ENCODE results near the gene POLR2A. TPM values are rescaled to one million over a fixed set of nuclear protein-coding genes. Genes with fewer than 3 reads are reported as not detected.

POLR2A gene
- total and polyA plus RNA-seq, 10 of the 15 experiments (the other 5 are each of a cell fraction or from before 2014, with no cell fraction given) = 1.7 to 121 (median 33.4) TPM

- peak; percentile 100 for TF ChIP-seq CBFB (IDR thresholded peaks at IDR 0.05; ENCODE audit: low read depth)
- TF ChIP-seq CUX1 (IDR thresholded peaks at IDR 0.05; ENCODE audit: insufficient replicate concordance, low read depth, low read length) = no peak
- peak; percentile 46; the same call in 1 of the 2 replicates for TF ChIP-seq NR2F1 (conservative IDR thresholded peaks at IDR 0.05)
- TF ChIP-seq NBN (IDR thresholded peaks at IDR 0.05) = peak; percentile 99
- no peak for TF ChIP-seq GABPA (IDR thresholded peaks at IDR 0.05; ENCODE audit: low read depth)
- TF ChIP-seq ZNF622 (IDR thresholded peaks at IDR 0.05) = no peak
- TF ChIP-seq MTA3 (IDR thresholded peaks at IDR 0.05; ENCODE audit: borderline replicate concordance, low read length) = peak; percentile 92; the same call in 1 of the 2 replicates
- TF ChIP-seq TARDBP (IDR thresholded peaks at IDR 0.05; ENCODE audit: borderline replicate concordance) = peak; percentile 74; the same call in 1 of the 2 replicates
- TF ChIP-seq HDGF (IDR thresholded peaks at IDR 0.05) = peak; percentile 86; the same call in 1 of the 2 replicates
- TF ChIP-seq SREBF1 (IDR thresholded peaks at IDR 0.05; ENCODE audit: low read length) = peak; percentile 97
- no peak for TF ChIP-seq HDAC6 (IDR thresholded peaks at IDR 0.05; ENCODE audit: unreplicated experiment)
- peak; percentile 76 for TF ChIP-seq RUNX3 (IDR thresholded peaks at IDR 0.05; ENCODE audit: low read length)
- TF ChIP-seq, protein P1, sequence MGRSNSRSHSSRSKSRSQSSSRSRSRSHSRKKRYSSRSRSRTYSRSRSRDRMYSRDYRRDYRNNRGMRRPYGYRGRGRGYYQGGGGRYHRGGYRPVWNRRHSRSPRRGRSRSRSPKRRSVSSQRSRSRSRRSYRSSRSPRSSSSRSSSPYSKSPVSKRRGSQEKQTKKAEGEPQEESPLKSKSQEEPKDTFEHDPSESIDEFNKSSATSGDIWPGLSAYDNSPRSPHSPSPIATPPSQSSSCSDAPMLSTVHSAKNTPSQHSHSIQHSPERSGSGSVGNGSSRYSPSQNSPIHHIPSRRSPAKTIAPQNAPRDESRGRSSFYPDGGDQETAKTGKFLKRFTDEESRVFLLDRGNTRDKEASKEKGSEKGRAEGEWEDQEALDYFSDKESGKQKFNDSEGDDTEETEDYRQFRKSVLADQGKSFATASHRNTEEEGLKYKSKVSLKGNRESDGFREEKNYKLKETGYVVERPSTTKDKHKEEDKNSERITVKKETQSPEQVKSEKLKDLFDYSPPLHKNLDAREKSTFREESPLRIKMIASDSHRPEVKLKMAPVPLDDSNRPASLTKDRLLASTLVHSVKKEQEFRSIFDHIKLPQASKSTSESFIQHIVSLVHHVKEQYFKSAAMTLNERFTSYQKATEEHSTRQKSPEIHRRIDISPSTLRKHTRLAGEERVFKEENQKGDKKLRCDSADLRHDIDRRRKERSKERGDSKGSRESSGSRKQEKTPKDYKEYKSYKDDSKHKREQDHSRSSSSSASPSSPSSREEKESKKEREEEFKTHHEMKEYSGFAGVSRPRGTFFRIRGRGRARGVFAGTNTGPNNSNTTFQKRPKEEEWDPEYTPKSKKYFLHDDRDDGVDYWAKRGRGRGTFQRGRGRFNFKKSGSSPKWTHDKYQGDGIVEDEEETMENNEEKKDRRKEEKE (IDR thresholded peaks at IDR 0.05) = peak; percentile 91
- TF ChIP-seq, protein P2, sequence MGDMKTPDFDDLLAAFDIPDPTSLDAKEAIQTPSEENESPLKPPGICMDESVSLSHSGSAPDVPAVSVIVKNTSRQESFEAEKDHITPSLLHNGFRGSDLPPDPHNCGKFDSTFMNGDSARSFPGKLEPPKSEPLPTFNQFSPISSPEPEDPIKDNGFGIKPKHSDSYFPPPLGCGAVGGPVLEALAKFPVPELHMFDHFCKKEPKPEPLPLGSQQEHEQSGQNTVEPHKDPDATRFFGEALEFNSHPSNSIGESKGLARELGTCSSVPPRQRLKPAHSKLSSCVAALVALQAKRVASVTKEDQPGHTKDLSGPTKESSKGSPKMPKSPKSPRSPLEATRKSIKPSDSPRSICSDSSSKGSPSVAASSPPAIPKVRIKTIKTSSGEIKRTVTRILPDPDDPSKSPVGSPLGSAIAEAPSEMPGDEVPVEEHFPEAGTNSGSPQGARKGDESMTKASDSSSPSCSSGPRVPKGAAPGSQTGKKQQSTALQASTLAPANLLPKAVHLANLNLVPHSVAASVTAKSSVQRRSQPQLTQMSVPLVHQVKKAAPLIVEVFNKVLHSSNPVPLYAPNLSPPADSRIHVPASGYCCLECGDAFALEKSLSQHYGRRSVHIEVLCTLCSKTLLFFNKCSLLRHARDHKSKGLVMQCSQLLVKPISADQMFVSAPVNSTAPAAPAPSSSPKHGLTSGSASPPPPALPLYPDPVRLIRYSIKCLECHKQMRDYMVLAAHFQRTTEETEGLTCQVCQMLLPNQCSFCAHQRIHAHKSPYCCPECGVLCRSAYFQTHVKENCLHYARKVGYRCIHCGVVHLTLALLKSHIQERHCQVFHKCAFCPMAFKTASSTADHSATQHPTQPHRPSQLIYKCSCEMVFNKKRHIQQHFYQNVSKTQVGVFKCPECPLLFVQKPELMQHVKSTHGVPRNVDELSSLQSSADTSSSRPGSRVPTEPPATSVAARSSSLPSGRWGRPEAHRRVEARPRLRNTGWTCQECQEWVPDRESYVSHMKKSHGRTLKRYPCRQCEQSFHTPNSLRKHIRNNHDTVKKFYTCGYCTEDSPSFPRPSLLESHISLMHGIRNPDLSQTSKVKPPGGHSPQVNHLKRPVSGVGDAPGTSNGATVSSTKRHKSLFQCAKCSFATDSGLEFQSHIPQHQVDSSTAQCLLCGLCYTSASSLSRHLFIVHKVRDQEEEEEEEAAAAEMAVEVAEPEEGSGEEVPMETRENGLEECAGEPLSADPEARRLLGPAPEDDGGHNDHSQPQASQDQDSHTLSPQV (IDR thresholded peaks at IDR 0.05) = peak; percentile 43; the same call in 1 of the 2 replicates
- no peak for TF ChIP-seq EZH2 (IDR thresholded peaks at IDR 0.05; ENCODE audit: borderline replicate concordance, control insufficient read depth, low read depth, low read length)
- no peak for TF ChIP-seq HDAC2 (IDR thresholded peaks at IDR 0.05)
- peak; percentile 48 for TF ChIP-seq PBX3 (IDR thresholded peaks at IDR 0.05; ENCODE audit: insufficient replicate concordance, low read depth, low read length)
Observed at GRCh38 chr17:7484067-7484918, at the start of gene POLR2A (continued).

Measured in GM12878 (cell line).